OCI-LY3 (cell line): ENCODE measurements around the gene WNT11.

Source experiments
- H2AFZ ChIP-seq: fragments of 200-600, 300-600 bp; shearing (Covaris generic); 2 replicates; pipeline ENCODE4 v1.6.0; 2014; ENCODE audit warnings: antibody characterized with exemption, low read depth, low read length
- H3K27ac ChIP-seq: fragments of 200-600, 300-600 bp; sonication (generic); 2 replicates; pipeline ENCODE4 v1.5.1; 2014; ENCODE audit warnings: mild to moderate bottlenecking, low read length, moderate library complexity, mixed read lengths
- H3K27me3 ChIP-seq: fragments of 200-600, 300-600 bp; sonication (generic); 2 replicates; pipeline ENCODE4 v1.6.1; 2014; ENCODE audit warnings: low read depth, low read length, mixed read lengths
- H3K36me3 ChIP-seq: fragments of 200-600, 300-600 bp; sonication (generic); replicated peaks from 2 replicates; pipeline ENCODE3; 2014; ENCODE audit warnings: low read depth, low read length, mixed read lengths
- H3K4me1 ChIP-seq: fragments of 300-600, 200-600 bp; sonication (generic); 2 replicates; pipeline ENCODE4 v1.6.1; 2014; ENCODE audit warnings: low read length, mixed read lengths
- H3K4me2 ChIP-seq: fragments of 200-600, 300-600 bp; sonication (generic); 2 replicates; pipeline ENCODE4 v1.6.1; 2014; ENCODE audit warnings: low read length, mixed read lengths
- H3K4me3 ChIP-seq: fragments of 300-600, 200-600 bp; sonication (generic); 2 replicates; pipeline ENCODE4 v1.5.1; 2014; ENCODE audit warnings: antibody characterized with exemption, mild to moderate bottlenecking, low read length, moderate library complexity
- H3K79me2 ChIP-seq: fragments of 300-600, 200-600 bp; shearing (Covaris generic); 2 replicates; pipeline ENCODE4 v1.6.1; 2014; ENCODE audit warnings: mild to moderate bottlenecking, low read length, mixed read lengths
- H3K9ac ChIP-seq: fragments of 300-600, 200-600 bp; shearing (Covaris generic); 2 replicates; pipeline ENCODE4 v1.6.0; 2014; ENCODE audit warnings: mild to moderate bottlenecking, low read length, moderate library complexity
- H3K9me3 ChIP-seq: fragments of 200-600, 300-600 bp; shearing (Covaris generic); 2 replicates; pipeline ENCODE4 v1.6.1; 2014; ENCODE audit warnings: low read length, mixed read lengths; ENCODE audit not compliant: insufficient read depth
- H4K20me1 ChIP-seq: fragments of 200-600, 300-600 bp; sonication (generic); 2 replicates; pipeline ENCODE4 v1.6.1; 2016; ENCODE audit warnings: low read length, mixed read lengths; ENCODE audit not compliant: insufficient read depth
- EZH2phosphoT487 ChIP-seq: fragments of 200-600 bp; shearing (Covaris generic); IDR thresholded peaks from 2 replicates; pipeline ENCODE4 v1.6.1; 2018; ENCODE audit warnings: antibody characterized with exemption, mixed run types, low read depth
- TF ChIP-seq, protein P1 (sequence below): fragments of 200-600, 300-600 bp; sonication (generic); IDR thresholded peaks from 2 replicates; pipeline ENCODE4 v1.5.1; 2014; ENCODE audit warnings: antibody characterized with exemption, low read length, low read depth

Gene WNT11

DNA sequence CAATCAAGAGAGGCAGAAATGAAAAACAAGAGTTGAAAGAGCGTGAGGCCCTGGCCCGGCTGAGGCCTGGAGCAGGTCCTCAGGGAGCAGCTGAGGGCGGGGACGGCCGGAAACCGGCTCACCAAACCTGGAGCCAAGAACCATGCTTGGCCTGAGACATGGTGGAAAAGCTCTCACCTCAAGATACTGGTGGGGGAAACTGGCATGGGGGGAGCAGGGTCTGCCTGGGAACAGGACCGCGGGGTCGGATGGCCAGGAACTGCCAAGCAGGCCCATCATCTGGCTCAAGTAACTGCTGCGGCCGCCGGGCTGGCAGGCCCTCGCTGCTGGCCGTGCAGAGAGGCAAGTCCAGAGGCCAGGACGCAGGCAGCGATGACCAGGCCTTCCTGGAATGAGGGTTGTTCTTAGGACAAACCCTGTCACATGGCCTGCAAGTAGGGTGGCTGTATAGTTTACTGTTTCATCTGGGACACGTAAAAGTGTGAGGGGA is 18.9 kb upstream of the WNT11 start:
- Histone ChIP-seq H3K36me3 (no peaks in the 10 kb centered on the region), H3K79me2 (no peaks in the 10 kb centered on the region), H3K9me3 (no peaks in the 10 kb centered on the region), H3K27me3 (peaks cover 5% of the 10 kb centered on the region; the same call in 1 of the 2 replicates), H4K20me1 (no peaks in the 10 kb centered on the region), H3K9ac (no peak overlapping the region), H2AFZ (no peak overlapping the region), H3K4me1 (no peaks in the 10 kb centered on the region), H3K4me2 (no peak overlapping the region), H3K27ac (no peak overlapping the region), H3K4me3 (no peak overlapping the region)
- no peak for TF ChIP-seq EZH2phosphoT487

DNA sequence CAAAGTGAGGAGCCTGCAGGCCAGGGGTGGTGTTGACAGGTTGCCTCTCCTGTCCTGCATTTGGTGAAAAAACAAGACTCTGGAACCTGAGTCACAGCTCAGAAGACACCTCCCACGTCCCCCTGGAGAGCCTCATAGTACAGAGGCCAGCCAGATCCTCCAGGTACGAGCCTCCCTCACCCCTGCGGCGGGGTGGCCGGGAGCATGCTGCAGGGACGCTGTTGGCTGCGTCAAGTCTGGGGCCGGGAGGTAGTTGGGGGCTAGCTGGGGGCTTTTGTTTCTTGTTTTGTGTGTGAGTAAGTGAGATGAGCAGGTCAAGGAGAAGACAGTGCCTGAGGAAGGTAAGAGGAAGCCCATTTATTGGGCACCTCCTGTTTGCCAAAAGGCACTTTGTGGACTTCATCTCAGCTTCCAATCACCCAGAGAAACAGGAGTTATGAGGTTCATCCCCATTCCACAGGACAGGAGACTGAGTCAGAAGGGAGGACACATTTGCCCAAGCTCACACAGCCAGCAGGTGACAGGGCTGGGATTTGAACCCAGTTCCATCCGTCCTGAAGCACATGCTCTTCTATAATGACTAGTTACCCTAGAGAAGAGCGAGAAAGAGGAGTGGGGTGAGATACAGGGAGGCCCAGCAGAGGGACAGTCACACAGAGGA is 18.3 kb upstream of the WNT11 start:
- H3K4me3 ChIP-seq: no peak overlapping the region
- H3K27ac ChIP-seq: no peak overlapping the region
- H3K36me3 ChIP-seq: no peaks in the 10 kb centered on the region
- H2AFZ ChIP-seq: no peak overlapping the region
- H3K4me2 ChIP-seq: no peak overlapping the region
- peaks cover 5% of the 10 kb centered on the region; the same call in 1 of the 2 replicates for H3K27me3 ChIP-seq
- H4K20me1 ChIP-seq: no peaks in the 10 kb centered on the region
- H3K9me3 ChIP-seq: no peaks in the 10 kb centered on the region
- H3K9ac ChIP-seq: no peak overlapping the region
- TF ChIP-seq, protein P1, sequence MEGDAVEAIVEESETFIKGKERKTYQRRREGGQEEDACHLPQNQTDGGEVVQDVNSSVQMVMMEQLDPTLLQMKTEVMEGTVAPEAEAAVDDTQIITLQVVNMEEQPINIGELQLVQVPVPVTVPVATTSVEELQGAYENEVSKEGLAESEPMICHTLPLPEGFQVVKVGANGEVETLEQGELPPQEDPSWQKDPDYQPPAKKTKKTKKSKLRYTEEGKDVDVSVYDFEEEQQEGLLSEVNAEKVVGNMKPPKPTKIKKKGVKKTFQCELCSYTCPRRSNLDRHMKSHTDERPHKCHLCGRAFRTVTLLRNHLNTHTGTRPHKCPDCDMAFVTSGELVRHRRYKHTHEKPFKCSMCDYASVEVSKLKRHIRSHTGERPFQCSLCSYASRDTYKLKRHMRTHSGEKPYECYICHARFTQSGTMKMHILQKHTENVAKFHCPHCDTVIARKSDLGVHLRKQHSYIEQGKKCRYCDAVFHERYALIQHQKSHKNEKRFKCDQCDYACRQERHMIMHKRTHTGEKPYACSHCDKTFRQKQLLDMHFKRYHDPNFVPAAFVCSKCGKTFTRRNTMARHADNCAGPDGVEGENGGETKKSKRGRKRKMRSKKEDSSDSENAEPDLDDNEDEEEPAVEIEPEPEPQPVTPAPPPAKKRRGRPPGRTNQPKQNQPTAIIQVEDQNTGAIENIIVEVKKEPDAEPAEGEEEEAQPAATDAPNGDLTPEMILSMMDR: no peak
- TF ChIP-seq EZH2phosphoT487: no peak
- H3K4me1 ChIP-seq: no peaks in the 10 kb centered on the region
- H3K79me2 ChIP-seq: no peaks in the 10 kb centered on the region

DNA sequence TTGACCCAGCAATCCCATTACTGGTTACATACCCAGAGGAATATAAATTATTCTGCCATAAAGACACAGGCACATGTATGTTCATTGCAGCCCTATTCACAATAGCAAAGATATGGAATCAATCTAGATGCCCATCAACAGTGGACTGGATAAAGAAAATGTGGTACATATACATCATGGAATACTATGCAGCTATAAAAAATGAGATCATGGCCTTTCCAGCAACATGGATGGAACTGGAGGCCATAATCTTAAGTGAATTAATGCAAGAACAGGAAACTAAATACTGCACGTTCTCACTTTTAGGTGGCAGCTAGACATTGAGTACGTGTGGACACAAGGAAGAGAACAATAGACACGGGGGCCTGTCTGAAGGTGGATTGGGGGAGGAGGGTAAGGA is 15.1 kb upstream of the WNT11 start:
- Histone ChIP-seq H3K4me2 (no peak overlapping the region), H3K9ac (no peak overlapping the region), H3K27ac (no peak overlapping the region), H3K4me3 (no peak overlapping the region), H3K27me3 (peaks cover 5% of the 10 kb centered on the region; the same call in 1 of the 2 replicates), H3K79me2 (no peaks in the 10 kb centered on the region), H2AFZ (no peak overlapping the region), H3K9me3 (no peaks in the 10 kb centered on the region), H3K4me1 (no peaks in the 10 kb centered on the region), H4K20me1 (no peaks in the 10 kb centered on the region), H3K36me3 (no peaks in the 10 kb centered on the region)
- TF ChIP-seq, protein P1: no peak
- no peak for TF ChIP-seq EZH2phosphoT487

DNA sequence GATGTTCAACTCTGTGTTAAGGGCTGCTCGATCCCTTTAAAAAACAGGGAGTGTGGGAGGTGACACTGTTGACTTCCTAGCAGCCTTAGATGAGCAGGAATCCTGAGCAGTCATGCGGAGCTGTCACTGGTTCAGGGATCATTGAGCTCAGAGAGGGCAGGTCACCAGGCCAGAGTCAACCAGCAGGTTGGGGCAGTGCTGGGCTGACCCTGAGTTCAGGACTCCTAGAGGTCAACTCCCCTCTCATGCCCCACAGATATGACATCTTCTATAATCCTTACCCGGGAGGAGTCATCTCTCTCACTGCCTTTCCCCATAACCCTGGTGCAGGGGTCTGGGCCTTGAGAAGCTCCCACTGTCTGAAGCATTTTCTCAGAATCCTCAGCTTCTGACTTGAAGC is 12.9 kb upstream of the WNT11 start:
- Histone ChIP-seq H4K20me1 (no peaks in the 10 kb centered on the region), H3K4me1 (no peaks in the 10 kb centered on the region), H3K4me3 (no peak overlapping the region), H2AFZ (no peak overlapping the region), H3K4me2 (no peak overlapping the region), H3K79me2 (no peaks in the 10 kb centered on the region), H3K27ac (no peak overlapping the region), H3K9me3 (no peaks in the 10 kb centered on the region), H3K27me3 (peaks cover 5% of the 10 kb centered on the region; the same call in 1 of the 2 replicates), H3K36me3 (no peaks in the 10 kb centered on the region), H3K9ac (no peak overlapping the region)
- TF ChIP-seq, protein P1: no peak
- TF ChIP-seq EZH2phosphoT487: no peak
